Effector memory CD8-positive, alpha-beta T cell (primary cell): Measurements from ENCODE around the gene RFC4.

Source experiments
- ATAC-seq: fragments of 150-1000 bp; cut with Tn5 transposase; replicated peaks from 2 replicates; pipeline ENCODE4 v1.10.0; 2021; ENCODE audit warnings: mild to moderate bottlenecking, moderate library complexity
- DNase-seq, 3 experiments: peaks; one replicate each; pipeline ENCODE4 v3.0.0; 2021
- H3K27ac Mint-ChIP-seq, 2 donors: one replicate each; pipeline ENCODE4 v1.8.0; 2022; ENCODE audit warnings: mild to moderate bottlenecking in 2 of 2, mixed read lengths in 2 of 2, moderate library complexity in 2 of 2
- H3K27me3 Mint-ChIP-seq, 2 donors: one replicate each; pipeline ENCODE4 v1.8.0; 2022; ENCODE audit warnings: mixed read lengths in 2 of 2
- H3K36me3 Mint-ChIP-seq: one replicate; pipeline ENCODE4 v1.8.0; 2022; ENCODE audit warnings: mild to moderate bottlenecking, moderate library complexity, mixed read lengths; ENCODE audit not compliant: insufficient read depth
- H3K4me1 Mint-ChIP-seq, 2 donors: one replicate each; pipeline ENCODE4 v1.8.0; 2022; ENCODE audit warnings: low read depth in 2 of 2, mixed read lengths in 2 of 2
- H3K4me3 Mint-ChIP-seq, 2 donors: one replicate each; pipeline ENCODE4 v1.8.0; 2022; ENCODE audit warnings: mild to moderate bottlenecking in 2 of 2, mixed read lengths in 2 of 2, moderate library complexity in 2 of 2
- H3K9me3 Mint-ChIP-seq, 2 donors: one replicate each; pipeline ENCODE4 v1.8.0; 2022; ENCODE audit warnings: mixed read lengths in 2 of 2

RFC4 gene

DNA sequence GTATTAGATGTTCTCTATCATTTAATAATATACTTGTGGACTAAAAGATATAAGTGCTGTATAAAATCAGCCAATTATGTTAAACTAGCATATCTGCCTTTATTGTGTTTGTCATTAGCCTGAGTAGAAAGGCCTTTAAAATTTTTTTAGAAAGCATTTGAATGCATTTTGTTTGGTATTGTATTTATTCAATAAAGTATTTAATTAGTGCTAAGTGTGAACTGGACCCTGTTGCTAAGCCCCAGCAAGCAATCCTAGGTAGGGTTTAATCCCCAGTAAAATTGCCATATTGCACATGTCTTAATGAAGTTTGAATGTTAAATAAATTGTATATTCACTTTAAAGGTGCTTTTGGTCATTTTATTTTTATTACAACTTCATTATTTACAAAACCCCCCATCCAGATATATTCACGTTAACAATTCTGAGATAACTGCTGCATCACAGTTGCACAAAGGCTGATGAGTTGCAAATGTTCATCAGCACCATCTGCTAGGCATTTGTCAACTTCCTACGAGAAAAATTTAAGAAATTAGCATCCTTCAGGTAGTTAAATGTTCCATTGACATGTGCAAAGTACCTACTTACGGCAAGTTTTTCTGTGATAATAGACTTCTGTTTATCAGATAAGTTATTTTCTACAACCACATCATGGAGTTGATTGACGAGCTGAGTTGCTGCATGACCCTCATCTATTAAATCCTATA, 16.6 kb downstream of the RFC4 start:
- peak overlapping the region; percentile 91 to 99 for H3K27ac Mint-ChIP-seq
- DNase-seq, result no peak
- H3K9me3 Mint-ChIP-seq, result no peaks in the 10 kb centered on the region
- H3K4me3 Mint-ChIP-seq, result peak overlapping the region; percentile 25 to 97
- peaks cover 90% of the 10 kb centered on the region for H3K36me3 Mint-ChIP-seq
- peaks cover 38 to 39% of the 10 kb centered on the region in 2 donors for H3K4me1 Mint-ChIP-seq
- no peak for ATAC-seq
- H3K27me3 Mint-ChIP-seq, result no peaks in the 10 kb centered on the region

DNA sequence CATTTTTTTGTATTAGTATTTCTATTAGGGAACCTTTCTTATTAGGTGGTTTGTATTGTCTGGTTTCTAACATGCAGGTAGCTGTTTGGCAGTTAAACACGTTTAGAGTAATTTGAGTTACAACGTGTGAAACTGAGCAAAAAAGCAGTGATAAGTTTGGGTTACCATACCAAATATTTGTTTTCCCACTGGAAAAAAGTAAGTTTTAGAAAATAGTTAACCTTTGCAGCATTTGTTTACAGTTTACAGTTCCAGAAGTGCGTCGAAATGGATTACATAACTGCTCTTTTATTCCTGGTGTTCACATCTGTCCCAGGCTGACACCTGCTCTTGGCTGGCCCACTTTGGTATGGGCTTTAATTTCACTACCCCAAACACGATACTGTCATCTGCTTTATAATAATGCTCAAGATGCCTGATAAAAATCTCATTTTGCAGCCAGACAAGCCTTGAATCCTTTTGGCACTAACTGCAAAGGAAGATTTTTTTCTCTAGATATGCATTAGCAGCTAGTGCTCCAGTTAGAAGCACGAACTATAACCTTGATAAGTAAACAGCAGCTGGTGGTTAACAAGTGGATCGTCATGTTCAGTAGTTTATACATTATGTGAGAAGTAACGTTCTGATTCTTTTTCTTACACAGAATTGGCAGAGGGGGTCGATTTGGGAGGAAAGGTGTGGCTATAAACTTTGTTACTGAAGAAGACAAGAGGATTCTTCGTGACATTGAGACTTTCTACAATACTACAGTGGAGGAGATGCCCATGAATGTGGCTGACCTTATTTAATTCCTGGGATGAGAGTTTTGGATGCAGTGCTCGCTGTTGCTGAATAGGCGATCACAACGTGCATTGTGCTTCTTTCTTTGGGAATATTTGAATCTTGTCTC, 17.6 kb downstream of the RFC4 start:
- peak overlapping the region; percentile 91 to 99 for H3K27ac Mint-ChIP-seq
- peaks cover 45 to 47% of the 10 kb centered on the region in 2 donors for H3K4me1 Mint-ChIP-seq
- H3K36me3 Mint-ChIP-seq, result peaks cover 90% of the 10 kb centered on the region
- no peak for DNase-seq
- no peaks in the 10 kb centered on the region for H3K9me3 Mint-ChIP-seq
- H3K4me3 Mint-ChIP-seq, result peak overlapping the region; percentile 97 to 98
- ATAC-seq, result peak; percentile 15
- no peaks in the 10 kb centered on the region for H3K27me3 Mint-ChIP-seq

DNA sequence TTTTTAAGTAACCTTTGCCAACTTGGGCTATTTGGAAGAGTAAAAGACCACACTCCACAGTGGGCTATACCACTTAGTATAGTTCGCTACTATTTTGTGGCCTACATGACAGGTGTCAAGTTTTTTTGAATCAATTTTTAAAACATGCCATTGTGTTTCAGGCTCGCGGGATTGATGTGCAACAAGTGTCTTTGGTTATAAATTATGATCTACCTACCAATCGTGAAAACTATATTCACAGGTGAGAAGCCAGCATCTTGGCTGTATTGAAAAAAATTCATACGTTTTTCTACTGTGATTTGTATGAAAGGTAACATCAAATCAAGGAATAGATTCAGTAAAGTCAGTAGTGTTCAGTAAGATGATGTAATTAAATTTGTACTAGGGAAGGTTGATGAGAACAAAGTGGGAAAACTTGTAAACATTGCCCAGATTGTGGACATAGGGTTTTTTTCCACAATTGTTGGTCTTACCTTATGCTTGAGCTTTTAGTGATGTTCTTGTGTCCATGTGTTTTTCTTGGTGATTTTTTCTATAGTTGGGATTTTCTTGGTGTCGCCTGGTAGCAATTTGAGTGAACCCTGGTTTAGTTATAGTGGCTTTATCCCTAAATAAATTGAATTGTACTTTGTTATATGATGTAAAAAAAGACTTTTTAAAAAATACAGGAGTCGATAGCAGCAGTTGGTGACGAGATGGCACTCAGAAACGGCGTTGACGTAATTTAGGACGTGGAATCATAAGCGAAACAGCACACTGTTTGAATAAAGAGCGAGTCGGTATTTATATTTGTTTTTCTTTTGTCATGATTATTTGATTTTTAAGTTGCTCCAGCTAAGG, 18.4 kb downstream of the RFC4 start:
- no peak for ATAC-seq
- Mint-ChIP-seq H3K36me3 (peaks cover 95% of the 10 kb centered on the region), H3K27ac (peak overlapping the region; percentile 91 to 99), H3K27me3 (no peaks in the 10 kb centered on the region), H3K4me1 (peaks cover 48 to 49% of the 10 kb centered on the region in 2 donors), H3K4me3 (peak overlapping the region; percentile 97 to 98), H3K9me3 (no peaks in the 10 kb centered on the region)
- no peak for DNase-seq

DNA sequence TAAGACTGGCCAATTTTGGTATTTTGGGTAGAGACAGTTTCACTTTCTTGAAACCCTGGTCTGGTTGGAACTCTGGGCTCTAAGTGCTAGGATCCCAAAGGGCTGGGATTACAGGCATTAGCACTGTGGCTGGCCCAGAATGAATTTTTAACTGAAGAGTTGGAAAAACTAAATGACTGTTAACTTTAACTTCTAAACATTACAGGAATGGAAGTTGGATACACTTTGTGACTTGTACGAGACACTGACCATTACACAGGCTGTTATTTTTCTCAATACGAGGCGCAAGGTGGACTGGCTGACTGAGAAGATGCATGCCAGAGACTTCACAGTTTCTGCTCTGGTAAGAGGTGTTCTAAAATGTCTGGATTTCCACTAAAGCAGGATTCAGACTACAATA, 19.4 kb downstream of the RFC4 start:
- H3K4me1 Mint-ChIP-seq, result peaks cover 54% of the 10 kb centered on the region in 2 donors
- ATAC-seq (no peak), DNase-seq (no peak)
- peak overlapping the region; percentile 91 to 99 for H3K27ac Mint-ChIP-seq
- peak overlapping the region; percentile 97 to 98 for H3K4me3 Mint-ChIP-seq
- H3K36me3 Mint-ChIP-seq, result peaks cover 96% of the 10 kb centered on the region
- H3K9me3 Mint-ChIP-seq, result no peaks in the 10 kb centered on the region
- no peaks in the 10 kb centered on the region for H3K27me3 Mint-ChIP-seq

DNA sequence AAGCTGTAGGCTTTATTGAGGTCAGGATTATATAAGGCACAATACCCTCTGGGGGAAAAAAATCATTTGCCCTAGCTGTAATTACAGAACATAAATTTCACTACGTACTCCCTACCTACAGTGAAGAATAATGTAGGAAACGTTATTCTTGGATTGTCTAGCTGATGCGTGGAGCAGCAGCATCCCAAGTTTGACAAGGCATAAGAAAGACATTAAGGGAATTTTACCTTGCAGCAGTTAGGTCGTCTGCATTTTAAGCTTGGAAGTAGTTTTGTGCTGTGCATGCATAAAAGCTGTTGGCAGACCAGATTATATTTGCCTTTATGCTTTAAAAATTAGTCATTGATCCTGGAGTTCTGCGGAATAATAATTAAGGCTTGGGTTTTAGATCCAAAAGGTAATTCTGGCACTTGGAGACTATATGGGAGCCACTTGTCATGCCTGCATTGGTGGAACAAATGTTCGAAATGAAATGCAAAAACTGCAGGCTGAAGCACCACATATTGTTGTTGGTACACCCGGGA, 20.7 kb downstream of the RFC4 start:
- Mint-ChIP-seq H3K4me3 (peak overlapping the region; percentile 97 to 98), H3K9me3 (no peaks in the 10 kb centered on the region), H3K4me1 (peaks cover 52 to 54% of the 10 kb centered on the region in 2 donors), H3K27ac (peak overlapping the region; percentile 98 to 99), H3K36me3 (peaks cover 82% of the 10 kb centered on the region), H3K27me3 (no peaks in the 10 kb centered on the region)
- ATAC-seq (no peak), DNase-seq (no peak)

GRCh38 chr3:186784820-186785494, 21.3 kb downstream of the RFC4 start:
- Mint-ChIP-seq H3K4me3 (peak overlapping the region; percentile 97 to 98), H3K4me1 (peaks cover 52 to 54% of the 10 kb centered on the region in 2 donors), H3K9me3 (no peaks in the 10 kb centered on the region), H3K27me3 (no peaks in the 10 kb centered on the region), H3K36me3 (peaks cover 76% of the 10 kb centered on the region), H3K27ac (peak overlapping the region; percentile 98 to 99)
- DNase-seq (no peak), ATAC-seq (no peak)

DNA sequence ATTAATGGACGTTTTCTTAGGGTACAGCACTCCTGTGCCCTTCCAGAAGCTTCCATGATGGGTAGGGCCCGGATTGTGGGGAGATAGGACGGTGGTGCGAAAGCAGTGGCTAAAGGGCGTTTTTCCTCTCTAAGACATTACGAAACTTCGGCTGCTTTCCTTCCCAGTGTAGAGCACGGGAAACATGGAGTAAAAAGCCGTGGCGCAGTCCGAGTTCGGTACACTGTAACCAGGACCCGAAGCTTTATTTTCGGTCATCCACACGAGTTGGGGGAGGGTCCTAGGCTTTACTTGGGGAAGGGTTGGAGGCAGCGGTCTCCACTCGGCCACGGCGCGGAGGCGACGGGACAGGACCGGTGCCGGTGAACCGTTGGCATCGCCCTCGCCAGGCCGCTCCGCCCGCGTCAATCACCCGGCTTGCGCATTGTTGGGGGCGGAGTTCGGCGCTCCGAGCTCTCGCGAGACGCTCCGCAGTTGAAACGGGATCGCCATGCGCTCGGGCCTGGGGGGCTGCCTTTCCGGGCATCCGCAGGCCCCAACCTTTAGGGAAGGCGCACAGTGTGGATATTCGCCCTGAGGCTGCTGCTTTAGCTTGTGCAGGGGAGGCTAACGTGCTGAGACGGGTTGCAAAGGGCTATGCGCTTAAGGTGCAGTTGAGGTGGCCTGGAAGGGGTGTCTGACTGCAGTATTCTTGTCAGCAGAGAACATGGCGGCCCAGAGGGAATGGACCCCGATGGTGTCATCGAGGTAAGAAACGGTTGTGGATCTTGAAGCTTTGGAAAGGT, 22.4 kb downstream of the RFC4 start:
- no peaks in the 10 kb centered on the region for H3K27me3 Mint-ChIP-seq
- no peaks in the 10 kb centered on the region for H3K9me3 Mint-ChIP-seq
- peaks cover 66% of the 10 kb centered on the region for H3K36me3 Mint-ChIP-seq
- H3K4me3 Mint-ChIP-seq, result peak overlapping the region; percentile 97 to 98
- H3K27ac Mint-ChIP-seq, result peak overlapping the region; percentile 98 to 99
- H3K4me1 Mint-ChIP-seq, result peaks cover 49 to 50% of the 10 kb centered on the region in 2 donors
- peak; percentile 81 to 87 (median 83) for DNase-seq
- ATAC-seq, result peak; percentile 67

GRCh38 chr3:186783058-186783730, 23.1 kb downstream of the RFC4 start, which contains the start of gene EIF4A2:
TSS of gene EIF4A2 (plus strand) at chr3:186783577. CDS start at chr3:186783611, 34 bp downstream.
- peak; percentile 89 to 91 (median 90) for DNase-seq
- peak within 1 kb of the TSS; percentile 98 to 99 for H3K27ac Mint-ChIP-seq
- peaks cover 42% of the 10 kb centered on the region in 2 donors for H3K4me1 Mint-ChIP-seq
- H3K4me3 Mint-ChIP-seq, result peak within 1 kb of the TSS; percentile 97 to 98
- peak; percentile 75 for ATAC-seq
- no peaks in the 10 kb centered on the region for H3K27me3 Mint-ChIP-seq
- H3K9me3 Mint-ChIP-seq, result no peaks in the 10 kb centered on the region
- H3K36me3 Mint-ChIP-seq, result peaks cover 59% of the 10 kb centered on the region

- ATAC-seq, result peak; percentile 29
- Mint-ChIP-seq H3K27ac (peak overlapping the region; percentile 98 to 99), H3K9me3 (no peaks in the 10 kb centered on the region), H3K4me1 (peaks cover 36% of the 10 kb centered on the region in 2 donors), H3K27me3 (no peaks in the 10 kb centered on the region), H3K4me3 (peak overlapping the region; percentile 97 to 98), H3K36me3 (peaks cover 53% of the 10 kb centered on the region)
- DNase-seq, result no peak
Measured at GRCh38 chr3:186782542-186783057, 23.7 kb downstream of the RFC4 start.

DNA sequence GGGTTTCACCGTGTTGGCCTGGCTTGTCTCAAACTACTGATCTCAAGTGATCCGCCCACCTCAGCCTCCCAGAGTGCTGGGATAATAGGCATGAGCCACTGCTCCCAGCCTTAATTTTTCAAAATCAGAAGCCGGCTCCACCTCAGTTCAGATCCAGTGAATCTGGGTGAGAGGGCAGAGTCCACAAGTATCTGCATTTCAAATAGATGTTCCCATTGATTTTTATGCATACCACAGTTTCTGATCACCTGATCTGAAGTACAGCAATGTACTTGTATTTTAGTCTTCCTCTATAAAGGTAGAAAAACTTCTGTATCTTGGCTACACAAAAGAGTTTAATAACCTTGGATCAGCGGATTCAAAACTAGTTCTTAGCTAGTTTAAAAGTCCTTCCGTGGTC, 27.1 kb downstream of the RFC4 start:
- Mint-ChIP-seq H3K36me3 (peaks cover 22% of the 10 kb centered on the region), H3K27ac (no peak overlapping the region), H3K4me1 (peaks cover 11% of the 10 kb centered on the region in 2 donors), H3K9me3 (no peaks in the 10 kb centered on the region), H3K4me3 (no peak overlapping the region), H3K27me3 (no peaks in the 10 kb centered on the region)
- DNase-seq (no peak), ATAC-seq (no peak)

- ATAC-seq (no peak), DNase-seq (no peak)
- Mint-ChIP-seq H3K27ac (no peak overlapping the region), H3K4me3 (no peak overlapping the region), H3K27me3 (no peaks in the 10 kb centered on the region), H3K4me1 (peaks cover 7 to 14% of the 10 kb centered on the region in 2 donors), H3K9me3 (no peaks in the 10 kb centered on the region), H3K36me3 (peaks cover 7% of the 10 kb centered on the region)
Measured at GRCh38 chr3:186775999-186776398, 30.3 kb downstream of the RFC4 start.
